Mesodermal cell (in vitro differentiated cells): Measurements from ENCODE around the gene TMUB1.

Experiments
- H3K27ac ChIP-seq: 2 replicates; pipeline ENCODE4 v1.7.0; 2013; ENCODE audit warnings: mild to moderate bottlenecking, low read depth, low read length, moderate library complexity; ENCODE audit not compliant: severe bottlenecking
- H3K36me3 ChIP-seq: 2 replicates; pipeline ENCODE4 v1.7.1; 2013; ENCODE audit warnings: mild to moderate bottlenecking, low read length, moderate library complexity; ENCODE audit not compliant: control insufficient read depth, insufficient read depth
- H3K4me1 ChIP-seq: one replicate; pipeline ENCODE4 v1.7.1; 2013; ENCODE audit warnings: mild to moderate bottlenecking, low read length; ENCODE audit not compliant: insufficient read depth, control insufficient read depth, poor library complexity, severe bottlenecking
- H3K4me3 ChIP-seq: 2 replicates; pipeline ENCODE4 v1.7.0; 2013; ENCODE audit warnings: low read length, control low read depth, mild to moderate bottlenecking; ENCODE audit not compliant: insufficient read depth, poor library complexity, severe bottlenecking; ENCODE audit errors: extremely low read depth
- H3K9me3 ChIP-seq: 2 replicates; pipeline ENCODE4 v1.7.1; 2013; ENCODE audit warnings: mild to moderate bottlenecking, low read length, moderate library complexity; ENCODE audit not compliant: control insufficient read depth
- WGBS, 2 experiments: methylation state at CpG; one replicate each; pipeline ENCODE4 v1.1.5; 2013; ENCODE audit warnings: missing lambda C conversion rate in 2 of 2; ENCODE audit not compliant: insufficient coverage in 2 of 2; 5-methylcytosine and 5-hydroxymethylcytosine counted together

The TMUB1 gene

GRCh38 chr7:151120896-151121295, 37.6 kb upstream of the TMUB1 start:
- Histone ChIP-seq H3K4me3 (no peak overlapping the region), H3K9me3 (no peaks in the 10 kb centered on the region), H3K4me1 (peaks cover 17% of the 10 kb centered on the region), H3K27ac (no peak overlapping the region), H3K36me3 (peaks cover 62% of the 10 kb centered on the region)
- whole genome bisulfite sequencing, 2 experiments, result 95 to 98% methylated on average over 21 to 22 of the region's 22 CpGs

GRCh38 chr7:151119902-151120301, 36.6 kb upstream of the TMUB1 start:
- Histone ChIP-seq H3K36me3 (peaks cover 59% of the 10 kb centered on the region), H3K4me3 (no peak overlapping the region), H3K4me1 (peaks cover 10% of the 10 kb centered on the region), H3K27ac (no peak overlapping the region), H3K9me3 (no peaks in the 10 kb centered on the region)
- WGBS, 2 experiments, result 94 to 96% methylated on average over 14 to 27 of the region's 27 CpGs

GRCh38 chr7:151119055-151119415, 35.7 kb upstream of the TMUB1 start:
- peaks cover 52% of the 10 kb centered on the region for H3K36me3 ChIP-seq
- peaks cover 10% of the 10 kb centered on the region for H3K4me1 ChIP-seq
- no peak overlapping the region for H3K4me3 ChIP-seq
- 99% methylated on average over 11 to 13 of the region's 13 CpGs for WGBS, 2 experiments
- H3K9me3 ChIP-seq, result no peaks in the 10 kb centered on the region
- H3K27ac ChIP-seq, result no peak overlapping the region

- Histone ChIP-seq H3K27ac (no peak overlapping the region), H3K4me1 (peaks cover 10% of the 10 kb centered on the region), H3K36me3 (peaks cover 47% of the 10 kb centered on the region), H3K9me3 (no peaks in the 10 kb centered on the region), H3K4me3 (no peak overlapping the region)
- 95 to 96% methylated on average over 36 to 37 of the region's 38 CpGs for WGBS, 2 experiments
Observed at GRCh38 chr7:151118108-151119054, 35.1 kb upstream of the TMUB1 start.

- H3K4me3 ChIP-seq, result no peak overlapping the region
- WGBS, 2 experiments, result 96 to 99% methylated on average over 7 to 8 of the region's 12 CpGs
- peaks cover 17% of the 10 kb centered on the region for H3K4me1 ChIP-seq
- H3K36me3 ChIP-seq, result peaks cover 47% of the 10 kb centered on the region
- H3K9me3 ChIP-seq, result no peaks in the 10 kb centered on the region
- H3K27ac ChIP-seq, result no peak overlapping the region
Observed at GRCh38 chr7:151117565-151117964, 34.3 kb upstream of the TMUB1 start.

- Histone ChIP-seq H3K27ac (no peak overlapping the region), H3K36me3 (peaks cover 47% of the 10 kb centered on the region), H3K4me1 (peaks cover 24% of the 10 kb centered on the region), H3K9me3 (no peaks in the 10 kb centered on the region), H3K4me3 (peak overlapping the region; percentile 39)
- WGBS, 2 experiments, result 93 to 96% methylated on average over 24 of the region's 27 CpGs
Observed at GRCh38 chr7:151116603-151117440, 33.5 kb upstream of the TMUB1 start.

- peaks cover 44% of the 10 kb centered on the region for H3K36me3 ChIP-seq
- no peak overlapping the region for H3K27ac ChIP-seq
- 55 to 61% methylated on average over 10 to 12 of the region's 14 CpGs for WGBS, 2 experiments
- peaks cover 32% of the 10 kb centered on the region for H3K4me1 ChIP-seq
- peak overlapping the region; percentile 39 for H3K4me3 ChIP-seq
- H3K9me3 ChIP-seq, result no peaks in the 10 kb centered on the region
Observed at GRCh38 chr7:151115836-151116418, 32.6 kb upstream of the TMUB1 start.

- peak overlapping the region; percentile 39 for H3K4me3 ChIP-seq
Observed at GRCh38 chr7:151115121-151115835, 32.0 kb upstream of the TMUB1 start.

GRCh38 chr7:151114151-151115090, 31.1 kb upstream of the TMUB1 start:
- Histone ChIP-seq H3K4me1 (peaks cover 40% of the 10 kb centered on the region), H3K9me3 (no peaks in the 10 kb centered on the region), H3K4me3 (peak overlapping the region; percentile 33), H3K27ac (peak overlapping the region; percentile 98), H3K36me3 (peaks cover 29% of the 10 kb centered on the region)
- WGBS, 2 experiments, result 7% methylated on average over 70 to 75 of the region's 101 CpGs

More at GRCh38 chr7:151115121-151115835, 32.0 kb upstream of the TMUB1 start:
- peaks cover 37% of the 10 kb centered on the region for H3K36me3 ChIP-seq
- peaks cover 34% of the 10 kb centered on the region for H3K4me1 ChIP-seq
- no peak overlapping the region for H3K27ac ChIP-seq
- H3K9me3 ChIP-seq, result no peaks in the 10 kb centered on the region
- WGBS, 2 experiments, result 1 to 3% methylated on average over 72 to 95 of the region's 114 CpGs
